HepG2 (cell line): ENCODE results near the gene TUBE1. TPM values are rescaled to one million over a fixed set of nuclear protein-coding genes. Genes with fewer than 3 reads are reported as not detected.

Experiments
- ARNT ChIP-seq: fragments of 450-650 bp; IDR thresholded peaks from 2 replicates; pipeline ENCODE4 v1.6.1; 2017
- ATF7 ChIP-seq, 2 experiments: fragments of 450-650 bp in 1 of 2; sonication (generic) in 1 of 2; formaldehyde crosslinking in 1 of 2; IDR thresholded peaks; 2 replicates each; pipeline versions ENCODE4 v1.4.0 to v1.6.1; 2016 to 2020; ENCODE audit warnings: antibody characterized with exemption in 1 of 2, mild to moderate bottlenecking in 1 of 2, missing genetic modification reagents in 1 of 2
- CHD4 ChIP-seq: fragments of 200-600 bp; sonication (generic); IDR thresholded peaks from 2 replicates; pipeline ENCODE4 v1.7.0; 2017; ENCODE audit warnings: mild to moderate bottlenecking, low read length, borderline replicate concordance
- FLYWCH1 ChIP-seq: sonication (generic); formaldehyde crosslinking; IDR thresholded peaks from 2 replicates; pipeline ENCODE4 v1.8.1; 2023; ENCODE audit warnings: mild to moderate bottlenecking, missing genetic modification reagents
- GFI1 ChIP-seq: sonication (generic); formaldehyde crosslinking; IDR thresholded peaks from 2 replicates; pipeline ENCODE4 v1.5.0; 2020; ENCODE audit warnings: missing genetic modification reagents, mild to moderate bottlenecking, borderline replicate concordance
- KLF16 ChIP-seq, 2 experiments: sonication (generic) in 1 of 2; formaldehyde crosslinking in 1 of 2; IDR thresholded peaks; 2 replicates each; pipeline versions ENCODE4 v1.6.1 to v1.8.0; 2016 to 2023; ENCODE audit warnings: missing genetic modification reagents in 2 of 2, missing compliant biosample characterization in 1 of 2
- MAFG ChIP-seq: sonication (generic); formaldehyde crosslinking; IDR thresholded peaks from 2 replicates; pipeline ENCODE4 v1.5.1; 2020; ENCODE audit warnings: mild to moderate bottlenecking, missing genetic modification reagents
- NFYC ChIP-seq: IDR thresholded peaks from 2 replicates; pipeline ENCODE4 v1.6.1; 2016; ENCODE audit warnings: missing genetic modification reagents, missing compliant biosample characterization
- RBM22 ChIP-seq: fragments of 200-400 bp; formaldehyde crosslinking; optimal IDR thresholded peaks from 2 replicates; pipeline ENCODE3; 2017; ENCODE audit warnings: mild to moderate bottlenecking, low read length, moderate library complexity
- TEAD3 ChIP-seq: optimal IDR thresholded peaks from 2 replicates; pipeline ENCODE3; 2016; ENCODE audit warnings: borderline replicate concordance
- ZBTB38 ChIP-seq: sonication (generic); formaldehyde crosslinking; IDR thresholded peaks from 2 replicates; pipeline ENCODE4 v1.5.1; 2020; ENCODE audit warnings: mild to moderate bottlenecking, missing genetic modification reagents
- ZC3H4 ChIP-seq: sonication (generic); formaldehyde crosslinking; IDR thresholded peaks from 2 replicates; pipeline ENCODE4 v1.4.0; 2020; ENCODE audit warnings: missing genetic modification reagents, borderline replicate concordance
- ZNF230 ChIP-seq: sonication (generic); formaldehyde crosslinking; IDR thresholded peaks from 2 replicates; pipeline ENCODE4 v1.4.0; 2020; ENCODE audit warnings: mild to moderate bottlenecking, missing genetic modification reagents
- ZNF570 ChIP-seq: sonication (generic); formaldehyde crosslinking; IDR thresholded peaks from 2 replicates; pipeline ENCODE4 v1.4.0; 2020; ENCODE audit warnings: mild to moderate bottlenecking, missing genetic modification reagents, borderline replicate concordance
- ZNF670 ChIP-seq: sonication (generic); formaldehyde crosslinking; IDR thresholded peaks from 2 replicates; pipeline ENCODE4 v1.8.0; 2022; ENCODE audit warnings: mild to moderate bottlenecking, missing genetic modification reagents, borderline replicate concordance
- ZNF709 ChIP-seq: sonication (generic); formaldehyde crosslinking; IDR thresholded peaks from 2 replicates; pipeline ENCODE4 v1.5.0; 2020; ENCODE audit warnings: mild to moderate bottlenecking, missing genetic modification reagents
- ZNF761 ChIP-seq: sonication (generic); formaldehyde crosslinking; conservative IDR thresholded peaks from 2 replicates; pipeline ENCODE4 v1.4.0; 2020; ENCODE audit warnings: mild to moderate bottlenecking, missing genetic modification reagents
- polyA plus RNA-seq, 8 experiments: library from polyadenylated mRNA; depleted of rRNA in 3 of 8; stranded (reverse) in 7 of 8; unstranded in 1 of 8; fragments of >200 nt; fragmentation: Illumina TruSeq in 4 of 8; extraction: Trizol in 4 of 8; gene quantifications; 2 replicates each; pipeline versions ENCODE4 v1.2.1 to v1.2.3, GENCODE V29; 2011 to 2016; ENCODE audit warnings: low read depth in 4 of 8, missing spikeins in 1 of 8, mixed read lengths in 1 of 8; ENCODE audit not compliant: insufficient read depth in 1 of 8
- total RNA-seq, 5 experiments: library from RNA; depleted of rRNA; stranded (reverse); fragments of >200 nt; fragmentation: Illumina TruSeq; extraction: Trizol; gene quantifications; 2 replicates each; pipeline ENCODE4 v1.2.3, GENCODE V29; 2016; ENCODE audit warnings: low read depth in 1 of 5
- TF ChIP-seq, protein P1 (sequence below): sonication (generic); formaldehyde crosslinking; IDR thresholded peaks from 2 replicates; pipeline ENCODE4 v1.5.1; 2020; ENCODE audit warnings: missing genetic modification reagents, mild to moderate bottlenecking, borderline replicate concordance
- TF ChIP-seq, protein P2 (sequence below): sonication (generic); formaldehyde crosslinking; IDR thresholded peaks from 2 replicates; pipeline ENCODE4 v1.4.0; 2020; ENCODE audit warnings: missing genetic modification reagents, mild to moderate bottlenecking, borderline replicate concordance
- TF ChIP-seq, protein P3 (sequence below): fragments of 450-650 bp; IDR thresholded peaks from 2 replicates; pipeline ENCODE4 v1.6.1; 2017; ENCODE audit warnings: mild to moderate bottlenecking
- TF ChIP-seq, protein P4 (sequence below): IDR thresholded peaks from 2 replicates; pipeline ENCODE4 v1.6.1; 2016

TUBE1 gene
- total and polyA plus RNA-seq, 2 of the 13 experiments (the other 11 are each of a cell fraction or from before 2014, with no cell fraction given): 17.3 to 22.6 TPM

DNA sequence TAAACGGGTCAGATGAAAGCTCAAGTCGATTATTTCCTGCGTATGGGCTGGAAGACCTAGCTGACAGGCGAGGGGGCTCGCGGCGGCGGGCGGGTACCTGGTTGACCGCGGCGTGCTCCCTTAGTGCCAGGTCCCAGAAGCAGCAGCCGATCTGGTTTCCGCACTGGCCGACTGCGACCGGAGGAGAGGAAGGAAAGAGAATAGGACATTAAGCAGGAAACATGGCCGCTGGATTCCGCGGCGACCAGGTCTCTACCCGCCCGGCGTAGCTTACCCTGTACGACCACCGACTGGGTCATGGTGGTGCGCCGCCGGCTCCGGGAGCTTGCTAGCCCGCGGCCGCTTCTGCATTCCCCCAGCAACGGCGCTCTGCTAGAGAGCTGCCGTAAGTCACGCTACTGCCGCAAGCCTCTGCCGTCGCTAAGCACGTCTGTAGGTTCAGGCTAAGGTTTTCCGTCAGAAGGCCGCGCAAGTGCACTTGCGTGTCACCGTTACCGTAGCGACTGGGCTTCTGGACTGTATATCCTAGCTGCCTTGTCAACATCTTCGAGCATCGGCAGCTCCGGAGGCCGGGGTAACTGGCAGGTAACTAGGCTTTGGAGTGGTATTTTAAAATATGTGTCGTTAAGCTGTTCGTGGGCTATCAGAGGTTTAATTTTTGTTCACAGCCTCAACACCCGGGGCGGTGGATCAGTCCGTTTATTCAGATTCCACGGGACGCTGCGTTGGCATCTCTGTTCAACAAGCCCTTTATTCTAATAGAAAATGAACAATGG lies at the start of gene TUBE1, which contains the start of gene FAM229B (continued):
- no peak for TF ChIP-seq ATF7 (IDR thresholded peaks at IDR 0.05)
- TF ChIP-seq ATF7 (CRISPR knock-in tag; IDR thresholded peaks at IDR 0.05): no peak
- TF ChIP-seq FLYWCH1 (CRISPR knock-in tag): no peak
- peak; percentile 92 for TF ChIP-seq RBM22
- no peak for TF ChIP-seq ZNF570 (CRISPR knock-in tag)
- peak; percentile 53; the same call in 1 of the 2 replicates for TF ChIP-seq ZNF709 (CRISPR knock-in tag)
- TF ChIP-seq, protein P1, sequence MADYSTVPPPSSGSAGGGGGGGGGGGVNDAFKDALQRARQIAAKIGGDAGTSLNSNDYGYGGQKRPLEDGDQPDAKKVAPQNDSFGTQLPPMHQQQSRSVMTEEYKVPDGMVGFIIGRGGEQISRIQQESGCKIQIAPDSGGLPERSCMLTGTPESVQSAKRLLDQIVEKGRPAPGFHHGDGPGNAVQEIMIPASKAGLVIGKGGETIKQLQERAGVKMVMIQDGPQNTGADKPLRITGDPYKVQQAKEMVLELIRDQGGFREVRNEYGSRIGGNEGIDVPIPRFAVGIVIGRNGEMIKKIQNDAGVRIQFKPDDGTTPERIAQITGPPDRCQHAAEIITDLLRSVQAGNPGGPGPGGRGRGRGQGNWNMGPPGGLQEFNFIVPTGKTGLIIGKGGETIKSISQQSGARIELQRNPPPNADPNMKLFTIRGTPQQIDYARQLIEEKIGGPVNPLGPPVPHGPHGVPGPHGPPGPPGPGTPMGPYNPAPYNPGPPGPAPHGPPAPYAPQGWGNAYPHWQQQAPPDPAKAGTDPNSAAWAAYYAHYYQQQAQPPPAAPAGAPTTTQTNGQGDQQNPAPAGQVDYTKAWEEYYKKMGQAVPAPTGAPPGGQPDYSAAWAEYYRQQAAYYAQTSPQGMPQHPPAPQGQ: peak; percentile 69; the same call in 1 of the 2 replicates
- peak; percentile 54 for TF ChIP-seq ZNF761 (CRISPR knock-in tag)
- TF ChIP-seq MAFG (CRISPR knock-in tag): no peak
- no peak for TF ChIP-seq CHD4
- TF ChIP-seq ARNT: no peak
- TF ChIP-seq ZC3H4 (CRISPR knock-in tag): no peak
- no peak for TF ChIP-seq NFYC
- TF ChIP-seq GFI1 (CRISPR knock-in tag): peak; percentile 74
- TF ChIP-seq, protein P2, sequence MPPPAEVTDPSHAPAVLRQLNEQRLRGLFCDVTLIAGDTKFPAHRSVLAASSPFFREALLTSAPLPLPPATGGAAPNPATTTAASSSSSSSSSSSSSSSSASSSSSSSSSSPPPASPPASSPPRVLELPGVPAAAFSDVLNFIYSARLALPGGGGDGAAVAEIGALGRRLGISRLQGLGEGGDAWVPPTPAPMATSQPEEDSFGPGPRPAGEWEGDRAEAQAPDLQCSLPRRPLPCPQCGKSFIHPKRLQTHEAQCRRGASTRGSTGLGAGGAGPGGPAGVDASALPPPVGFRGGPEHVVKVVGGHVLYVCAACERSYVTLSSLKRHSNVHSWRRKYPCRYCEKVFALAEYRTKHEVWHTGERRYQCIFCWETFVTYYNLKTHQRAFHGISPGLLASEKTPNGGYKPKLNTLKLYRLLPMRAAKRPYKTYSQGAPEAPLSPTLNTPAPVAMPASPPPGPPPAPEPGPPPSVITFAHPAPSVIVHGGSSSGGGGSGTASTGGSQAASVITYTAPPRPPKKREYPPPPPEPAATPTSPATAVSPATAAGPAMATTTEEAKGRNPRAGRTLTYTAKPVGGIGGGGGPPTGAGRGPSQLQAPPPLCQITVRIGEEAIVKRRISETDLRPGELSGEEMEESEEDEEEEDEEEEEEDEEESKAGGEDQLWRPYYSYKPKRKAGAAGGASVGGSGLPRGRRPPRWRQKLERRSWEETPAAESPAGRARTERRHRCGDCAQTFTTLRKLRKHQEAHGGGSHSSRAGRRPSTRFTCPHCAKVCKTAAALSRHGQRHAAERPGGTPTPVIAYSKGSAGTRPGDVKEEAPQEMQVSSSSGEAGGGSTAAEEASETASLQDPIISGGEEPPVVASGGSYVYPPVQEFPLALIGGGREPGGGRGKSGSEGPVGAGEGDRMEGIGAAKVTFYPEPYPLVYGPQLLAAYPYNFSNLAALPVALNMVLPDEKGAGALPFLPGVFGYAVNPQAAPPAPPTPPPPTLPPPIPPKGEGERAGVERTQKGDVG (CRISPR knock-in tag): 0 out of 2 replicates have a peak, but pooled peaks have one; percentile 86
- peak; percentile 85 for TF ChIP-seq ZBTB38 (CRISPR knock-in tag)
- TF ChIP-seq KLF16 (CRISPR knock-in tag; IDR thresholded peaks at IDR 0.05): peak in 1 of 2 experiments; percentile 88; a peak in 2 of 4 replicates
- TF ChIP-seq, protein P3, sequence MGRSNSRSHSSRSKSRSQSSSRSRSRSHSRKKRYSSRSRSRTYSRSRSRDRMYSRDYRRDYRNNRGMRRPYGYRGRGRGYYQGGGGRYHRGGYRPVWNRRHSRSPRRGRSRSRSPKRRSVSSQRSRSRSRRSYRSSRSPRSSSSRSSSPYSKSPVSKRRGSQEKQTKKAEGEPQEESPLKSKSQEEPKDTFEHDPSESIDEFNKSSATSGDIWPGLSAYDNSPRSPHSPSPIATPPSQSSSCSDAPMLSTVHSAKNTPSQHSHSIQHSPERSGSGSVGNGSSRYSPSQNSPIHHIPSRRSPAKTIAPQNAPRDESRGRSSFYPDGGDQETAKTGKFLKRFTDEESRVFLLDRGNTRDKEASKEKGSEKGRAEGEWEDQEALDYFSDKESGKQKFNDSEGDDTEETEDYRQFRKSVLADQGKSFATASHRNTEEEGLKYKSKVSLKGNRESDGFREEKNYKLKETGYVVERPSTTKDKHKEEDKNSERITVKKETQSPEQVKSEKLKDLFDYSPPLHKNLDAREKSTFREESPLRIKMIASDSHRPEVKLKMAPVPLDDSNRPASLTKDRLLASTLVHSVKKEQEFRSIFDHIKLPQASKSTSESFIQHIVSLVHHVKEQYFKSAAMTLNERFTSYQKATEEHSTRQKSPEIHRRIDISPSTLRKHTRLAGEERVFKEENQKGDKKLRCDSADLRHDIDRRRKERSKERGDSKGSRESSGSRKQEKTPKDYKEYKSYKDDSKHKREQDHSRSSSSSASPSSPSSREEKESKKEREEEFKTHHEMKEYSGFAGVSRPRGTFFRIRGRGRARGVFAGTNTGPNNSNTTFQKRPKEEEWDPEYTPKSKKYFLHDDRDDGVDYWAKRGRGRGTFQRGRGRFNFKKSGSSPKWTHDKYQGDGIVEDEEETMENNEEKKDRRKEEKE: no peak
- TF ChIP-seq, protein P4, sequence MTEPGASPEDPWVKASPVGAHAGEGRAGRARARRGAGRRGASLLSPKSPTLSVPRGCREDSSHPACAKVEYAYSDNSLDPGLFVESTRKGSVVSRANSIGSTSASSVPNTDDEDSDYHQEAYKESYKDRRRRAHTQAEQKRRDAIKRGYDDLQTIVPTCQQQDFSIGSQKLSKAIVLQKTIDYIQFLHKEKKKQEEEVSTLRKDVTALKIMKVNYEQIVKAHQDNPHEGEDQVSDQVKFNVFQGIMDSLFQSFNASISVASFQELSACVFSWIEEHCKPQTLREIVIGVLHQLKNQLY (CRISPR knock-in tag): 0 out of 2 replicates have a peak, but pooled peaks have one; percentile 23
- peak; percentile 79 for TF ChIP-seq ZNF230 (CRISPR knock-in tag)
- TF ChIP-seq TEAD3: peak; percentile 86
- no peak for TF ChIP-seq ZNF670 (CRISPR knock-in tag)
